SK-N-SH treated with all-trans-retinoic acid at 6 μM for 48 hours (cell line): ENCODE results near the gene ANKRD29.

Source experiments
- ATAC-seq: fragments of 200-7000 bp; cut with Tn5 transposase; 3 replicates; pipeline ENCODE4 v1.9.1; 2020; ENCODE audit warnings: mild to moderate bottlenecking, moderate library complexity
- ARNTL ChIP-seq: fragments of 450-650 bp; formaldehyde crosslinking; IDR thresholded peaks from 2 replicates; pipeline ENCODE4 v1.5.0; 2020; ENCODE audit warnings: low read depth, mild to moderate bottlenecking, moderate library complexity, borderline replicate concordance
- BACH2 ChIP-seq: fragments of 250-450 bp; sonication (Bioruptor Pico); IDR thresholded peaks from 2 replicates; pipeline ENCODE4 v1.9.0; 2021; ENCODE audit warnings: mild to moderate bottlenecking, borderline replicate concordance
- CSDC2 ChIP-seq: fragments of 250-450 bp; sonication (Bioruptor Pico); IDR thresholded peaks from 2 replicates; pipeline ENCODE4 v1.5.0; 2020; ENCODE audit warnings: mild to moderate bottlenecking, moderate library complexity
- ESRRG ChIP-seq: fragments of 250-450 bp; sonication (Bioruptor Pico); IDR thresholded peaks from 2 replicates; pipeline ENCODE4 v1.6.1; 2021; ENCODE audit warnings: mild to moderate bottlenecking
- ISL1 ChIP-seq: fragments of 250-450 bp; sonication (Bioruptor Pico); IDR thresholded peaks from 2 replicates; pipeline ENCODE4 v2.1.2; 2022; ENCODE audit warnings: mild to moderate bottlenecking, moderate library complexity
- POU6F1 ChIP-seq: fragments of 250-450 bp; sonication (Bioruptor Pico); IDR thresholded peaks from 2 replicates; pipeline ENCODE4 v1.8.0; 2021; ENCODE audit warnings: low read depth, mild to moderate bottlenecking, moderate library complexity, borderline replicate concordance
- PPARA ChIP-seq: fragments of 250-450 bp; sonication (Bioruptor Pico); IDR thresholded peaks from 2 replicates; pipeline ENCODE4 v1.5.0; 2020; ENCODE audit warnings: mild to moderate bottlenecking, borderline replicate concordance
- SNAI2 ChIP-seq: fragments of 250-450 bp; sonication (Bioruptor Pico); IDR thresholded peaks from 2 replicates; pipeline ENCODE4 v1.5.0; 2020; ENCODE audit warnings: mild to moderate bottlenecking, moderate library complexity
- TCF4 ChIP-seq: fragments of 250-450 bp; sonication (Bioruptor Pico); IDR thresholded peaks from 2 replicates; pipeline ENCODE4 v1.8.0; 2021; ENCODE audit warnings: mild to moderate bottlenecking, moderate library complexity, borderline replicate concordance
- TOX ChIP-seq: fragments of 250-450 bp; sonication (Bioruptor Pico); IDR thresholded peaks from 2 replicates; pipeline ENCODE4 v1.8.0; 2021; ENCODE audit warnings: mild to moderate bottlenecking, moderate library complexity, borderline replicate concordance
- ZC3H10 ChIP-seq: fragments of 250-450 bp; sonication (Bioruptor Pico); IDR thresholded peaks from 2 replicates; pipeline ENCODE4 v1.5.1; 2021; ENCODE audit warnings: mild to moderate bottlenecking, moderate library complexity
- ZFP3 ChIP-seq: fragments of 250-450 bp; sonication (Bioruptor Pico); IDR thresholded peaks from 2 replicates; pipeline ENCODE4 v1.5.0; 2020; ENCODE audit warnings: mild to moderate bottlenecking, moderate library complexity
- ZFP30 ChIP-seq: fragments of 450-650 bp; formaldehyde crosslinking; IDR thresholded peaks from 2 replicates; pipeline ENCODE4 v1.5.0; 2022; ENCODE audit warnings: mild to moderate bottlenecking, moderate library complexity
- ZNF565 ChIP-seq: fragments of 450-650 bp; formaldehyde crosslinking; conservative IDR thresholded peaks from 2 replicates; pipeline ENCODE4 v1.5.0; 2020; ENCODE audit warnings: low read depth, mild to moderate bottlenecking, moderate library complexity
- ZNF70 ChIP-seq: fragments of 450-650 bp; formaldehyde crosslinking; IDR thresholded peaks from 2 replicates; pipeline ENCODE4 v1.5.0; 2020; ENCODE audit warnings: mild to moderate bottlenecking, moderate library complexity
- TF ChIP-seq, protein P1 (sequence below): fragments of 250-450 bp; sonication (Bioruptor Pico); IDR thresholded peaks from 2 replicates; pipeline ENCODE4 v1.8.0; 2020; ENCODE audit warnings: mild to moderate bottlenecking, moderate library complexity, borderline replicate concordance
- TF ChIP-seq, protein P2 (sequence below): fragments of 250-450 bp; sonication (Bioruptor Pico); IDR thresholded peaks from 2 replicates; pipeline ENCODE4 v1.5.1; 2021; ENCODE audit warnings: mild to moderate bottlenecking, moderate library complexity
- TF ChIP-seq, protein P3 (sequence below): fragments of 250-450 bp; sonication (Bioruptor Pico); IDR thresholded peaks from 2 replicates; pipeline ENCODE4 v1.5.0; 2020; ENCODE audit warnings: mild to moderate bottlenecking, moderate library complexity
- TF ChIP-seq, protein P4 (sequence below): fragments of 250-450 bp; sonication (Bioruptor Pico); IDR thresholded peaks from 2 replicates; pipeline ENCODE4 v1.5.1; 2020; ENCODE audit warnings: low read depth, mild to moderate bottlenecking, moderate library complexity

The ANKRD29 gene

GRCh38 chr18:23575309-23575651, 87.4 kb downstream of the ANKRD29 start:
- TF ChIP-seq POU6F1 (no peak), BACH2 (no peak), ZFP3 (CRISPR knock-in tag) (no peak)
- ATAC-seq: no peak

DNA sequence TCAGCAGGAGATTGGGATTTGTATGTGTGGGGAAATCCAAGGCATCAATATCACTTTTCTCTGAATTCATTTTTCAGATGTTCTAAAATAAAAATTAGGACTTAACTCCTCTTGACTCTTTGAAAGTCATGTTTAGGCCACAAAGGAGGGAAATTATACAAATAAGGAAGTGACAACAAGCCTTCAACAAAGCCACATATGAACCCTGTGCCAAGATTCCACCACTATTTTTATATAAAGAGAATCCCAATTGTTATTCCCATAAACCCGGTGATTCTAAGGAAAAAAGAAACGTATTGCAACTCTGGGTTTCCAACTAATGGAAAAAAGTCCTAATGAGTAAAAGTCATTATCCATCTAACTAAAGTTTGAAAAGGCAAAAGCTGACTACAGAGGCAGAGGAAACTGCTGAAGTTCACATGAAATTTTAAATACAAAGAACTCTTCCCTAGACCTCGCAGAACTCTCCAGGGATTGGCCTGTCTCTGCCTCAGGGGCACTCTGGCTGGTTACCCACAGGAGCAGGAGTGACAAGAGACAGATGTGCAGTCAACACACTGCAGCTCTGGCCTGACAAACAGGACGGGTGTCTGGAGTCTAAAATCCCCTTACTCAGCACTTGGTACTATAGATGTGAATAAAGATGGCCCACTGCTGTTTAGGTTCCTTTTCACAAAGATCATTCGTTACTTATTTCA, 88.0 kb downstream of the ANKRD29 start:
- peak; percentile 30; the same call in 1 of the 3 replicates for ATAC-seq
- no peak for TF ChIP-seq TCF4 (CRISPR knock-in tag)
- TF ChIP-seq ZNF70: no peak
- no peak for TF ChIP-seq TOX (CRISPR knock-in tag)
- TF ChIP-seq ESRRG (CRISPR knock-in tag): no peak
- no peak for TF ChIP-seq BACH2
- no peak for TF ChIP-seq PPARA (CRISPR knock-in tag)
- TF ChIP-seq, protein P1, sequence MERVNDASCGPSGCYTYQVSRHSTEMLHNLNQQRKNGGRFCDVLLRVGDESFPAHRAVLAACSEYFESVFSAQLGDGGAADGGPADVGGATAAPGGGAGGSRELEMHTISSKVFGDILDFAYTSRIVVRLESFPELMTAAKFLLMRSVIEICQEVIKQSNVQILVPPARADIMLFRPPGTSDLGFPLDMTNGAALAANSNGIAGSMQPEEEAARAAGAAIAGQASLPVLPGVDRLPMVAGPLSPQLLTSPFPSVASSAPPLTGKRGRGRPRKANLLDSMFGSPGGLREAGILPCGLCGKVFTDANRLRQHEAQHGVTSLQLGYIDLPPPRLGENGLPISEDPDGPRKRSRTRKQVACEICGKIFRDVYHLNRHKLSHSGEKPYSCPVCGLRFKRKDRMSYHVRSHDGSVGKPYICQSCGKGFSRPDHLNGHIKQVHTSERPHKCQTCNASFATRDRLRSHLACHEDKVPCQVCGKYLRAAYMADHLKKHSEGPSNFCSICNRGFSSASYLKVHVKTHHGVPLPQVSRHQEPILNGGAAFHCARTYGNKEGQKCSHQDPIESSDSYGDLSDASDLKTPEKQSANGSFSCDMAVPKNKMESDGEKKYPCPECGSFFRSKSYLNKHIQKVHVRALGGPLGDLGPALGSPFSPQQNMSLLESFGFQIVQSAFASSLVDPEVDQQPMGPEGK (CRISPR knock-in tag): no peak
- TF ChIP-seq, protein P2, sequence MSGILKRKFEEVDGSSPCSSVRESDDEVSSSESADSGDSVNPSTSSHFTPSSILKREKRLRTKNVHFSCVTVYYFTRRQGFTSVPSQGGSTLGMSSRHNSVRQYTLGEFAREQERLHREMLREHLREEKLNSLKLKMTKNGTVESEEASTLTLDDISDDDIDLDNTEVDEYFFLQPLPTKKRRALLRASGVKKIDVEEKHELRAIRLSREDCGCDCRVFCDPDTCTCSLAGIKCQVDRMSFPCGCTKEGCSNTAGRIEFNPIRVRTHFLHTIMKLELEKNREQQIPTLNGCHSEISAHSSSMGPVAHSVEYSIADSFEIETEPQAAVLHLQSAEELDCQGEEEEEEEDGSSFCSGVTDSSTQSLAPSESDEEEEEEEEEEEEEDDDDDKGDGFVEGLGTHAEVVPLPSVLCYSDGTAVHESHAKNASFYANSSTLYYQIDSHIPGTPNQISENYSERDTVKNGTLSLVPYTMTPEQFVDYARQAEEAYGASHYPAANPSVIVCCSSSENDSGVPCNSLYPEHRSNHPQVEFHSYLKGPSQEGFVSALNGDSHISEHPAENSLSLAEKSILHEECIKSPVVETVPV (CRISPR knock-in tag): no peak
- no peak for TF ChIP-seq ZC3H10
- no peak for TF ChIP-seq ZNF565 (CRISPR knock-in tag)
- no peak for TF ChIP-seq ZFP30 (CRISPR knock-in tag)
- TF ChIP-seq ARNTL: no peak
- no peak for TF ChIP-seq SNAI2 (CRISPR knock-in tag)
- TF ChIP-seq, protein P3, sequence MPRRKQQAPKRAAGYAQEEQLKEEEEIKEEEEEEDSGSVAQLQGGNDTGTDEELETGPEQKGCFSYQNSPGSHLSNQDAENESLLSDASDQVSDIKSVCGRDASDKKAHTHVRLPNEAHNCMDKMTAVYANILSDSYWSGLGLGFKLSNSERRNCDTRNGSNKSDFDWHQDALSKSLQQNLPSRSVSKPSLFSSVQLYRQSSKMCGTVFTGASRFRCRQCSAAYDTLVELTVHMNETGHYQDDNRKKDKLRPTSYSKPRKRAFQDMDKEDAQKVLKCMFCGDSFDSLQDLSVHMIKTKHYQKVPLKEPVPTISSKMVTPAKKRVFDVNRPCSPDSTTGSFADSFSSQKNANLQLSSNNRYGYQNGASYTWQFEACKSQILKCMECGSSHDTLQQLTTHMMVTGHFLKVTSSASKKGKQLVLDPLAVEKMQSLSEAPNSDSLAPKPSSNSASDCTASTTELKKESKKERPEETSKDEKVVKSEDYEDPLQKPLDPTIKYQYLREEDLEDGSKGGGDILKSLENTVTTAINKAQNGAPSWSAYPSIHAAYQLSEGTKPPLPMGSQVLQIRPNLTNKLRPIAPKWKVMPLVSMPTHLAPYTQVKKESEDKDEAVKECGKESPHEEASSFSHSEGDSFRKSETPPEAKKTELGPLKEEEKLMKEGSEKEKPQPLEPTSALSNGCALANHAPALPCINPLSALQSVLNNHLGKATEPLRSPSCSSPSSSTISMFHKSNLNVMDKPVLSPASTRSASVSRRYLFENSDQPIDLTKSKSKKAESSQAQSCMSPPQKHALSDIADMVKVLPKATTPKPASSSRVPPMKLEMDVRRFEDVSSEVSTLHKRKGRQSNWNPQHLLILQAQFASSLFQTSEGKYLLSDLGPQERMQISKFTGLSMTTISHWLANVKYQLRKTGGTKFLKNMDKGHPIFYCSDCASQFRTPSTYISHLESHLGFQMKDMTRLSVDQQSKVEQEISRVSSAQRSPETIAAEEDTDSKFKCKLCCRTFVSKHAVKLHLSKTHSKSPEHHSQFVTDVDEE (CRISPR knock-in tag): no peak
- no peak for TF ChIP-seq ZFP3 (CRISPR knock-in tag)
- TF ChIP-seq CSDC2: no peak
- TF ChIP-seq, all 23 proteins: peak for 0

GRCh38 chr18:23573626-23574431, 88.9 kb downstream of the ANKRD29 start:
- 0 out of 3 replicates have a peak, but pooled peaks have one; percentile 42 for ATAC-seq
- no peak for TF ChIP-seq ARNTL

DNA sequence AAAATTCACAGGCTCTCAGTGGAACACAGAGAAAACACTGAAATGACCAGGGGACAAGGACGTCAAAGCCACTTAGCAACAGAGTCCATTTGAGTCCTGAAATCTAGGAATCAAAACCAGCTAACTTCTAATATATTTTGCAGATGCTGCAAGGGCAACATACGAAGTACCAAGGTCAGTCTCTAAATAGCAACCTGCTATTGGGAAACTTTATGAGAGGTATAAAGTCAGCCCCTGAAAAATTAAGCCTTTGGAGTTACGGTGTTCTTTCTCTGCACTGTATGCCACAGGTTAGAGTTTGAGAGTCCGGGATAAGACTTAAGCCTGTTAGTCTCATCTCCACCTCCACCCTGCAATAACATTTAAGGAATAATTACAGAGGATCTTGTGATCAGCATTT, 89.7 kb downstream of the ANKRD29 start:
- no peak for ATAC-seq
- TF ChIP-seq ESRRG (CRISPR knock-in tag) (no peak), ISL1 (CRISPR knock-in tag) (no peak), POU6F1 (no peak), ZNF70 (no peak), CSDC2 (no peak)
- TF ChIP-seq, protein P4, sequence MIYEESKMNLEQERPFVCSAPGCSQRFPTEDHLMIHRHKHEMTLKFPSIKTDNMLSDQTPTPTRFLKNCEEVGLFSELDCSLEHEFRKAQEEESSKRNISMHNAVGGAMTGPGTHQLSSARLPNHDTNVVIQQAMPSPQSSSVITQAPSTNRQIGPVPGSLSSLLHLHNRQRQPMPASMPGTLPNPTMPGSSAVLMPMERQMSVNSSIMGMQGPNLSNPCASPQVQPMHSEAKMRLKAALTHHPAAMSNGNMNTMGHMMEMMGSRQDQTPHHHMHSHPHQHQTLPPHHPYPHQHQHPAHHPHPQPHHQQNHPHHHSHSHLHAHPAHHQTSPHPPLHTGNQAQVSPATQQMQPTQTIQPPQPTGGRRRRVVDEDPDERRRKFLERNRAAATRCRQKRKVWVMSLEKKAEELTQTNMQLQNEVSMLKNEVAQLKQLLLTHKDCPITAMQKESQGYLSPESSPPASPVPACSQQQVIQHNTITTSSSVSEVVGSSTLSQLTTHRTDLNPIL: no peak
